Karpas-422 (cell line): ENCODE data around the gene MYCN. TPM values are rescaled to one million over a fixed set of nuclear protein-coding genes. Genes with fewer than 3 reads are reported as not detected.
"Not testable (repeated sequence)": the region's sequence is repeated elsewhere in the genome, so short reads cannot be mapped to it uniquely, and the experiment has no call there.

ENCODE experiments used
- DNase-seq: peaks from one replicate; pipeline ENCODE4 v3.0.0-alpha.2; 2015
- H2AFZ ChIP-seq: fragments of 200-600 bp; sonication (generic); 2 replicates; pipeline ENCODE4 v1.6.1; 2014; ENCODE audit warnings: antibody characterized with exemption, low read length, mixed read lengths
- H3K27ac ChIP-seq: fragments of 200-600 bp; sonication (generic); 2 replicates; pipeline ENCODE4 v1.5.1; 2014; ENCODE audit warnings: mild to moderate bottlenecking, low read length, moderate library complexity
- H3K27me3 ChIP-seq: fragments of 200-600 bp; sonication (generic); 2 replicates; pipeline ENCODE4 v1.6.1; 2014; ENCODE audit warnings: low read length, mixed read lengths
- H3K36me3 ChIP-seq: fragments of 200-600 bp; sonication (generic); 2 replicates; pipeline ENCODE4 v1.6.1; 2014; ENCODE audit warnings: low read length, mixed read lengths; ENCODE audit not compliant: insufficient read depth
- H3K4me1 ChIP-seq: fragments of 200-600 bp; sonication (generic); 2 replicates; pipeline ENCODE4 v1.6.1; 2014; ENCODE audit warnings: mild to moderate bottlenecking, low read length, mixed read lengths
- H3K4me2 ChIP-seq: fragments of 200-600 bp; sonication (generic); 2 replicates; pipeline ENCODE4 v1.6.1; 2014; ENCODE audit warnings: low read length, low read depth, mild to moderate bottlenecking; ENCODE audit not compliant: poor library complexity, severe bottlenecking
- H3K4me3 ChIP-seq: fragments of 200-600 bp; sonication (generic); 2 replicates; pipeline ENCODE4 v1.5.1; 2014; ENCODE audit warnings: mild to moderate bottlenecking, antibody characterized with exemption, low read length, mixed read lengths
- H3K79me2 ChIP-seq: fragments of 200-600 bp; sonication (generic); 2 replicates; pipeline ENCODE4 v1.6.1; 2014; ENCODE audit warnings: mild to moderate bottlenecking, low read length, mixed read lengths
- H3K9ac ChIP-seq: fragments of 200-600 bp; sonication (generic); 2 replicates; pipeline ENCODE4 v1.6.0; 2014; ENCODE audit warnings: low read length
- H3K9me2 ChIP-seq: fragments of 200-600 bp; sonication (generic), shearing (Covaris generic); replicated peaks from 2 replicates; pipeline ENCODE4 v1.6.0; 2014; ENCODE audit warnings: mild to moderate bottlenecking, low read length, moderate library complexity; ENCODE audit not compliant: insufficient read depth
- H3K9me3 ChIP-seq: fragments of 300-700, 200-600 bp; sonication (generic); 2 replicates; pipeline ENCODE4 v1.6.1; 2014; ENCODE audit warnings: low read length, mixed read lengths
- H4K20me1 ChIP-seq: fragments of 200-600 bp; sonication (generic); 2 replicates; pipeline ENCODE4 v1.6.1; 2014; ENCODE audit warnings: mild to moderate bottlenecking, antibody characterized with exemption, low read length, low read depth; ENCODE audit not compliant: insufficient read depth
- total RNA-seq: library from RNA; depleted of rRNA; stranded (reverse); fragments of >200 nt; shearing (Covaris generic); gene quantifications from 2 replicates; pipeline ENCODE4 v1.2.3, GENCODE V29; 2014; ENCODE audit warnings: low replicate concordance

MYCN gene
- total RNA-seq, 1 experiment from 2014 or later = not detected

- H3K36me3 ChIP-seq = no peaks in the 10 kb centered on the region
- no peaks in the 10 kb centered on the region for H3K9me3 ChIP-seq
- H3K4me2 ChIP-seq = no peak overlapping the region
- no peaks in the 10 kb centered on the region for H3K4me1 ChIP-seq
- no peaks in the 10 kb centered on the region for H3K79me2 ChIP-seq
- H3K4me3 ChIP-seq = no peak overlapping the region
- H3K9me2 ChIP-seq = no peaks in the 10 kb centered on the region
- DNase-seq = no peak
- H3K27me3 ChIP-seq = no peaks in the 10 kb centered on the region
- no peak overlapping the region for H3K27ac ChIP-seq
- H3K9ac ChIP-seq = no peak overlapping the region
- no peak overlapping the region for H2AFZ ChIP-seq
- H4K20me1 ChIP-seq = no peaks in the 10 kb centered on the region
These were observed 35.1 kb upstream of the MYCN start for GRCh38 chr2:15905267-15905645.

GRCh38 chr2:15905986-15906491, 34.3 kb upstream of the MYCN start:
- H3K9me2 ChIP-seq = no peaks in the 10 kb centered on the region
- H3K9ac ChIP-seq = no peak overlapping the region
- no peaks in the 10 kb centered on the region for H4K20me1 ChIP-seq
- DNase-seq = no peak
- no peaks in the 10 kb centered on the region for H3K27me3 ChIP-seq
- H3K27ac ChIP-seq = no peak overlapping the region
- no peaks in the 10 kb centered on the region for H3K36me3 ChIP-seq
- H3K79me2 ChIP-seq = no peaks in the 10 kb centered on the region
- no peaks in the 10 kb centered on the region for H3K9me3 ChIP-seq
- no peaks in the 10 kb centered on the region for H3K4me1 ChIP-seq
- no peak overlapping the region for H3K4me2 ChIP-seq
- no peak overlapping the region for H2AFZ ChIP-seq
- H3K4me3 ChIP-seq = no peak overlapping the region

- H3K79me2 ChIP-seq = no peaks in the 10 kb centered on the region
- H3K27ac ChIP-seq = no peak overlapping the region
- H3K4me3 ChIP-seq = no peak overlapping the region
- H3K9ac ChIP-seq = no peak overlapping the region
- no peaks in the 10 kb centered on the region for H4K20me1 ChIP-seq
- no peak overlapping the region for H3K4me2 ChIP-seq
- H2AFZ ChIP-seq = no peak overlapping the region
- H3K9me3 ChIP-seq = no peaks in the 10 kb centered on the region
- no peak for DNase-seq
- no peaks in the 10 kb centered on the region for H3K9me2 ChIP-seq
- H3K27me3 ChIP-seq = no peaks in the 10 kb centered on the region
- H3K4me1 ChIP-seq = no peaks in the 10 kb centered on the region
- H3K36me3 ChIP-seq = no peaks in the 10 kb centered on the region
These were observed 33.6 kb upstream of the MYCN start for GRCh38 chr2:15906778-15907177.

- no peaks in the 10 kb centered on the region for H3K4me1 ChIP-seq
- H2AFZ ChIP-seq = no peak overlapping the region
- no peak overlapping the region for H3K27ac ChIP-seq
- H3K27me3 ChIP-seq = no peaks in the 10 kb centered on the region
- H3K9me2 ChIP-seq = no peaks in the 10 kb centered on the region
- no peak for DNase-seq
- H3K4me3 ChIP-seq = no peak overlapping the region
- H3K4me2 ChIP-seq = no peak overlapping the region
- H3K36me3 ChIP-seq = no peaks in the 10 kb centered on the region
- H3K79me2 ChIP-seq = no peaks in the 10 kb centered on the region
- H3K9ac ChIP-seq = no peak overlapping the region
- no peaks in the 10 kb centered on the region for H3K9me3 ChIP-seq
- no peaks in the 10 kb centered on the region for H4K20me1 ChIP-seq
These were observed 32.7 kb upstream of the MYCN start for GRCh38 chr2:15907461-15908324.

- Histone ChIP-seq H3K9me3 (no peaks in the 10 kb centered on the region), H3K4me1 (no peaks in the 10 kb centered on the region), H3K27me3 (no peaks in the 10 kb centered on the region), H3K9me2 (no peaks in the 10 kb centered on the region), H3K4me3 (no peak overlapping the region), H3K4me2 (no peak overlapping the region), H3K27ac (no peak overlapping the region), H3K36me3 (no peaks in the 10 kb centered on the region), H2AFZ (no peak overlapping the region), H4K20me1 (no peaks in the 10 kb centered on the region), H3K79me2 (no peaks in the 10 kb centered on the region), H3K9ac (no peak overlapping the region)
- no peak for DNase-seq
These were observed 32.0 kb upstream of the MYCN start for GRCh38 chr2:15908371-15908770.

GRCh38 chr2:15909157-15909556, 31.2 kb upstream of the MYCN start:
- Histone ChIP-seq H3K9me3 (no peaks in the 10 kb centered on the region), H3K36me3 (no peaks in the 10 kb centered on the region), H3K79me2 (no peaks in the 10 kb centered on the region), H3K4me1 (no peaks in the 10 kb centered on the region), H3K9me2 (no peaks in the 10 kb centered on the region), H3K4me2 (no peak overlapping the region), H2AFZ (no peak overlapping the region), H3K27me3 (no peaks in the 10 kb centered on the region), H4K20me1 (no peaks in the 10 kb centered on the region), H3K27ac (no peak overlapping the region), H3K4me3 (no peak overlapping the region), H3K9ac (no peak overlapping the region)
- no peak for DNase-seq

- no peaks in the 10 kb centered on the region for H3K27me3 ChIP-seq
These were observed 30.6 kb upstream of the MYCN start for GRCh38 chr2:15909736-15910135.

GRCh38 chr2:15911270-15911669, 29.1 kb upstream of the MYCN start:
- H3K4me3 ChIP-seq, H3K9me2 ChIP-seq, H4K20me1 ChIP-seq, H3K36me3 ChIP-seq, H3K27ac ChIP-seq, H3K27me3 ChIP-seq, H2AFZ ChIP-seq, DNase-seq, H3K9me3 ChIP-seq, H3K9ac ChIP-seq, H3K79me2 ChIP-seq, H3K4me2 ChIP-seq, H3K4me1 ChIP-seq: not testable (repeated sequence)

More at GRCh38 chr2:15909736-15910135, 30.6 kb upstream of the MYCN start:
- Histone ChIP-seq H3K4me1 (no peaks in the 10 kb centered on the region), H3K27ac (no peak overlapping the region), H3K4me2 (no peak overlapping the region), H2AFZ (no peak overlapping the region), H4K20me1 (no peaks in the 10 kb centered on the region), H3K79me2 (no peaks in the 10 kb centered on the region), H3K9me2 (no peaks in the 10 kb centered on the region), H3K9ac (no peak overlapping the region), H3K36me3 (no peaks in the 10 kb centered on the region), H3K9me3 (no peaks in the 10 kb centered on the region), H3K4me3 (no peak overlapping the region)
- no peak for DNase-seq
